CD4-positive, CD25-positive, alpha-beta regulatory T cell (primary cell): ENCODE results near the gene STK33. TPM values are rescaled to one million over a fixed set of nuclear protein-coding genes. Genes with fewer than 3 reads are reported as not detected.

Source experiments
- ATAC-seq, 2 donors: fragments of 150-1000 bp; cut with Tn5 transposase; one replicate each; pipeline ENCODE4 v1.10.0; 2021; ENCODE audit warnings: low read depth in 2 of 2, moderate number of reproducible peaks in 2 of 2, moderate library complexity in 1 of 2
- DNase-seq, 3 donors: peaks; one replicate each; pipeline versions ENCODE4 v3.0.0 to v3.0.0-alpha.2; 2012 to 2022; ENCODE audit warnings: mixed read lengths in 1 of 3
- H3K27ac ChIP-seq: one replicate; pipeline ENCODE4 v1.7.0; 2013; ENCODE audit warnings: mild to moderate bottlenecking, low read length; ENCODE audit not compliant: insufficient read depth, poor library complexity, severe bottlenecking
- H3K27me3 ChIP-seq: one replicate; pipeline ENCODE4 v1.7.0; 2013; ENCODE audit warnings: low read length; ENCODE audit not compliant: control insufficient read depth, insufficient read depth
- H3K36me3 ChIP-seq: one replicate; pipeline ENCODE4 v1.7.0; 2013; ENCODE audit warnings: mild to moderate bottlenecking, low read length, moderate library complexity; ENCODE audit not compliant: control insufficient read depth, insufficient read depth
- H3K4me1 ChIP-seq: 2 replicates; pipeline ENCODE4 v1.7.0; 2013; ENCODE audit warnings: mild to moderate bottlenecking, low read length; ENCODE audit not compliant: insufficient read depth, control insufficient read depth, poor library complexity, severe bottlenecking
- H3K4me3 ChIP-seq: one replicate; pipeline ENCODE4 v1.7.0; 2013; ENCODE audit warnings: low read depth, mild to moderate bottlenecking, low read length, moderate library complexity
- H3K9me3 ChIP-seq, 2 experiments: 1 replicate in 1 of 2; 2 replicates in 1 of 2; pipeline ENCODE4 v1.7.0; 2013; ENCODE audit warnings: low read length in 2 of 2, mild to moderate bottlenecking in 1 of 2, moderate library complexity in 1 of 2; ENCODE audit not compliant: control insufficient read depth in 2 of 2
- H3K27ac Mint-ChIP-seq, 3 donors: one replicate each; pipeline ENCODE4 v1.8.0; 2020 to 2022; ENCODE audit warnings: mild to moderate bottlenecking in 3 of 3, mixed read lengths in 3 of 3, moderate library complexity in 2 of 3
- H3K27me3 Mint-ChIP-seq: one replicate; pipeline ENCODE4 v1.8.0; 2022; ENCODE audit warnings: mild to moderate bottlenecking, mixed read lengths
- H3K36me3 Mint-ChIP-seq: one replicate; pipeline ENCODE4 v1.8.0; 2020; ENCODE audit warnings: mixed read lengths
- H3K4me1 Mint-ChIP-seq, 4 donors: one replicate each; pipeline ENCODE4 v1.8.0; 2020 to 2022; ENCODE audit warnings: mixed read lengths in 4 of 4, mild to moderate bottlenecking in 1 of 4
- H3K4me3 Mint-ChIP-seq, 4 donors: one replicate each; pipeline ENCODE4 v1.8.0; 2020 to 2022; ENCODE audit warnings: mild to moderate bottlenecking in 4 of 4, mixed read lengths in 4 of 4, moderate library complexity in 3 of 4
- H3K9me3 Mint-ChIP-seq, 7 donors: one replicate each; pipeline ENCODE4 v1.8.0; 2020 to 2022; ENCODE audit warnings: mixed read lengths in 7 of 7, mild to moderate bottlenecking in 3 of 7, moderate library complexity in 2 of 7
- polyA plus RNA-seq, 4 donors: library from polyadenylated mRNA; unstranded; fragments of 300-500 nt; fragmentation: Illumina TruSeq; gene quantifications; one replicate each; pipeline ENCODE4 v1.2.3, GENCODE V29; 2021
- total RNA-seq: library from RNA; stranded (reverse); gene quantifications from one replicate; pipeline ENCODE4 v1.2.3, GENCODE V29; 2022

STK33 gene
- total and polyA plus RNA-seq, 5 donors from 2014 or later: 0.44 to 0.49 TPM; not detected in 3

DNA sequence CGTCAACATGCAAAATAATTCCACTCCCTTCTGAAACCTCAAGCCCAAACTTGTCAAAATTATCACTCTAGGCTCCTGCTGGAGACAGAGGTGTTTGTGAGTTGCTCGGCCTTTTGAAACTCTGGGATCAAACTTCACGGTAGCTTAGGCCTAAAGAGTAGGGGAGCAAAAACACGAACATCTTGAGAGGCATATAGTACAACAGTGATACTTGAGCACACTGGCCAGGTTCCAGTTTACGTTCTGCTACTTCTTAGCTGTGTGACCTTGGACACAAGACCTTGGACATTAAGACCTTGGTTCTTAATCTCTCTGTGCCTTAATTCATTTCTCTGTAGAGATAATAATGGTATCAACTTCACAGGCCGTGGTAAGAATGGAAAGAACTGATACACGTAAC is 206.9 kb downstream of the STK33 start:
- Histone ChIP-seq H3K4me3 (no peak overlapping the region), H3K36me3 (no peaks in the 10 kb centered on the region), H3K27ac (no peak overlapping the region), H3K9me3 (no peaks in the 10 kb centered on the region), H3K27me3 (no peaks in the 10 kb centered on the region), H3K4me1 (no peaks in the 10 kb centered on the region)
- no peak overlapping the region for H3K4me3 Mint-ChIP-seq
- H3K4me1 Mint-ChIP-seq: no peaks in the 10 kb centered on the region
- no peak for DNase-seq
- H3K27ac Mint-ChIP-seq: no peak overlapping the region
- ATAC-seq: no peak
- H3K9me3 Mint-ChIP-seq: peaks cover 0 to 1% (median 0%) of the 10 kb centered on the region in 7 donors
- no peaks in the 10 kb centered on the region for H3K27me3 Mint-ChIP-seq
- H3K36me3 Mint-ChIP-seq: no peaks in the 10 kb centered on the region

DNA sequence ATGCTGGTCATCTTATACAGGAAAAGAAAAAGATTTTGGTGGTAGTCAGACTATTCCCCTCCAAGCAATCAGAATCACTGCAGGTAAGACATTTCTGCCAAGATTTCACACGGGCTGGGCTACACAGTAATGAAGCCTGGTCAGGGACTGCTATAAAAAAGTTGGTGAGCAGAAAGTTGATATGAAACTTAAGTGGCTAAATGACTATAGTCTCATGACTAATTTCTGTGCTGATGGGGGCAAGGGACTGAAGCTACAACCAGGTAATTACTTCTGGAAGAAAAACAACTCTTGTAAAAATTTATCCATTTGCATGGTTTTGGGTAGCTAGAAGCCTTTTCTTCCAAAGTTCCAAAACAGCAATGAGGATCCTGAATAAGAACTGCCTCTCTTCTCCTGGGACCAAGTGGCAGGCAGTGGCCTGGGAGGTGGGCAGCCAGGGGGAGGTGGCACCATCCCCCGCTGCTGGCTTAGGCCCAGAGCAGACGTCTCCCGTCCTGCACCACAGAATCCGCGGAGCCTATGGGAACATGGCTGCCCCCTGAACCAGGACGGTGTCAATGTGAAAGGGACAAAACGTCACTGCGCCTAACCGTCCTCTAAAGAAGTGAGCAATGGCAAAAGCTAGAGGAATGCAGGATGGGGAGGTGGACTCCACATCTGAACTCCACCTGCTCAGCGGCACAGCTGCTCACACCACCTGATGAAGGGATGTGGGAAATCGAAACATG is 207.7 kb downstream of the STK33 start:
- no peaks in the 10 kb centered on the region for H3K36me3 ChIP-seq
- no peaks in the 10 kb centered on the region for H3K4me1 Mint-ChIP-seq
- H3K27me3 Mint-ChIP-seq: no peaks in the 10 kb centered on the region
- no peaks in the 10 kb centered on the region for H3K36me3 Mint-ChIP-seq
- H3K27ac ChIP-seq: no peak overlapping the region
- H3K9me3 Mint-ChIP-seq: peaks cover 0 to 1% (median 0%) of the 10 kb centered on the region in 7 donors
- no peaks in the 10 kb centered on the region for H3K4me1 ChIP-seq
- H3K4me3 ChIP-seq: no peak overlapping the region
- H3K4me3 Mint-ChIP-seq: no peak overlapping the region
- ATAC-seq: no peak
- H3K27ac Mint-ChIP-seq: no peak overlapping the region
- no peaks in the 10 kb centered on the region for H3K27me3 ChIP-seq
- DNase-seq: no peak
- no peaks in the 10 kb centered on the region for H3K9me3 ChIP-seq

DNA sequence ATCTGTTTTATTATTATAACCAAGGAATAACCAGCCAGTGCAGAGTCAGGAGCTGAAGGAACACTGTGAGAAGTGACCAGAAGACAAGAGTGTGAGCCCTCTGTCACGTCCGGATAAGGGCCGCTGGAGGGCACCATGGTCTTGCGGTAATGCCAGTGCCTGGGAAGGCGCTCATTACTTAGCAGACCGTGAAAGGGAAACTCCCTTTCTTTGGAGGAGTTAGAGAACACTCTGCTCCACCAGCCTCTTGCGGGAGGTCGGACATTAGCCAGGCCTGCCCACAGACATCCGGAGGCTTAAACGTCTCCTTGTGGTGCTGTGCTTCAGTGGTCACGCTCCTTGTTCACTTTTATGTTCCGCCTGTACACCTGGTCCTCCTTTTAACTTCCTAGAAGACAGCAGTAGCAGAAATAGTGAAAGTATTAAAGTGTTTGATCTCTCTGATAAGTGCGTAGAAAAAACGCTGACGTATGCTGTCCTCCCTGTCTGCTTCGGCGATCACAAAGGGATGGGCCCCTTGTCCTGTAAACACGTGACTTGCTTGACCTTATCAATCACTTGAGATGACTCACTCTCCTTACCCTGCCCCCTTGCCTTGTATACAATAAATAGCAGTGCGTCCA is 209.7 kb downstream of the STK33 start:
- Histone ChIP-seq H3K27me3 (no peaks in the 10 kb centered on the region), H3K9me3 (no peaks in the 10 kb centered on the region), H3K4me3 (no peak overlapping the region), H3K27ac (no peak overlapping the region), H3K36me3 (no peaks in the 10 kb centered on the region), H3K4me1 (no peaks in the 10 kb centered on the region)
- H3K4me1 Mint-ChIP-seq: no peaks in the 10 kb centered on the region
- no peak overlapping the region for H3K27ac Mint-ChIP-seq
- H3K36me3 Mint-ChIP-seq: no peaks in the 10 kb centered on the region
- peaks cover 0 to 1% (median 0%) of the 10 kb centered on the region in 7 donors for H3K9me3 Mint-ChIP-seq
- no peak overlapping the region for H3K4me3 Mint-ChIP-seq
- ATAC-seq (no peak), DNase-seq (peak in 1 of 3 donors; percentile 12)
- H3K27me3 Mint-ChIP-seq: no peaks in the 10 kb centered on the region

DNA sequence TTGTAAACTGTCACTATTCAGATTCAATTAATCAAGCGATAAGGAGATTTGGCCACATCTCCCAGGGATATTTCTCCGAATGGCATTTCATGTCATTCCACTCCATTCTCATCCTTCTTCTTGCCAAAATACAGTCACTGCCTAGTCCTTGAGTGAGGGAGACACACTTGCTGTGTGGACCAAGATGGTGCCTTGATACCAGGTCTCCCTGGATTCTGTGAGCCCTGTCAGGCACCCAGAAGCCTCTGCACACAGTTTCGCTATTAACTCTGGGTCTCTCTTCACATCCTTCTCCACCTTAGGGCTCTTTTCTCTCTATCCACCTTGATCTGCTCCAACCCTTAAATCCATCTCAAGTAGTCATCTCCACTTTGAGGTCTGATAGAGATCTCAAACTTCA is 210.4 kb downstream of the STK33 start:
- Histone ChIP-seq H3K4me1 (no peaks in the 10 kb centered on the region), H3K27ac (no peak overlapping the region), H3K4me3 (no peak overlapping the region), H3K27me3 (no peaks in the 10 kb centered on the region), H3K36me3 (no peaks in the 10 kb centered on the region), H3K9me3 (no peaks in the 10 kb centered on the region)
- peaks cover 0 to 1% (median 0%) of the 10 kb centered on the region in 7 donors for H3K9me3 Mint-ChIP-seq
- H3K36me3 Mint-ChIP-seq: no peaks in the 10 kb centered on the region
- H3K4me1 Mint-ChIP-seq: no peaks in the 10 kb centered on the region
- DNase-seq (no peak), ATAC-seq (no peak)
- no peak overlapping the region for H3K4me3 Mint-ChIP-seq
- H3K27me3 Mint-ChIP-seq: peaks cover 6% of the 10 kb centered on the region
- H3K27ac Mint-ChIP-seq: no peak overlapping the region

DNA sequence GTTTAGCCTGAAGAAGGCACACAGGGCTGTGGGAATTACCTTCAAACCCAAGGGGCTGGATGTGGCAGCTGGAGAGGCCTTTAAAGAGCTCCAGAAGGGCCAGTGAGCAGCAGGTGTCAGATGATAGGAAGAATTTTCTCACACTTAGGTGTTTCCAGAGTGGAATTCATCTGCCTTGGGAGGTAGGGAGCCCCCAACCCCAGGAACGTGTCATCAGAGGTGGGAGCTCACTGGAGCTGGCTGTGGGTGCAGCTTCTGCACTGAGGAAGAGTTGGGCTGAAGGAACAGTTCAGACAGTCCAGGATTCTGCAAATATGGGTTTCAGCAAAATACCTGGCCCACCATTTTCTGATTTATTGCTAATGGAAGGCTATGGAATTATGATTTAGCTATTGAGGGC is 210.8 kb downstream of the STK33 start:
- Histone ChIP-seq H3K27me3 (no peaks in the 10 kb centered on the region), H3K4me3 (no peak overlapping the region), H3K4me1 (no peaks in the 10 kb centered on the region), H3K27ac (no peak overlapping the region), H3K9me3 (no peaks in the 10 kb centered on the region), H3K36me3 (no peaks in the 10 kb centered on the region)
- Mint-ChIP-seq H3K4me3 (no peak overlapping the region), H3K36me3 (no peaks in the 10 kb centered on the region), H3K27me3 (peaks cover 9% of the 10 kb centered on the region), H3K27ac (no peak overlapping the region), H3K9me3 (peaks cover 0 to 1% (median 0%) of the 10 kb centered on the region in 7 donors), H3K4me1 (no peaks in the 10 kb centered on the region)
- DNase-seq (no peak), ATAC-seq (no peak)

DNA sequence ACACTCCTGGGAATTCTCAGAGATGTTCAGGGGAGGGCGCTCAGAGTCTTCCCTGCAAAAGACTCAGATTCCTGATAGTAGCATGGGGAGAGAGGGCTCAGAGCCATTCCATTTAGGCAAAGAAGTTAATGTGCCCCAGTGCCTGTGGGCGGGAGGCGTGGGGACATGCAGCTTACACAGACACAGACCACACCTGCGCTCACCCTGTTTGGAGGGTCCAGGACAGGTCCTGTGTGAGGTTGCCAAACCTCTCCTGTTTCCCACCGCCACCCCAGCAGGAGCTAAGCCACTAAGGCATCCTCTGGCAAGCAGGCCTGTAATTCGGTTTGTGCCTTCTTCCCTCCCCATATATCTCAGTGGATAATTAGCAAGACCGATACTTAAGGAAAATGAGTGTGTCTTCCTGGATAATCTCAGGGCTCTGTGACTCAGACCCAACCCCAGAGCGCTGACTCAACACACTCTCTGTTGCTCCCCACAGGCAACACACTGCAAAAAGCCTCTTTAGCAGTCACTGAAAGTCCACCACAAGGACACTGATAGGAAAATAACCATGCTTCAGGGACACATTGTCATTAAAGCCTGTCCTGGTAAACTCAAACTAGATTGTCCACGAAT is 211.5 kb downstream of the STK33 start:
- DNase-seq (no peak), ATAC-seq (no peak)
- Histone ChIP-seq H3K27ac (no peak overlapping the region), H3K4me1 (no peaks in the 10 kb centered on the region), H3K9me3 (no peaks in the 10 kb centered on the region), H3K36me3 (no peaks in the 10 kb centered on the region), H3K4me3 (no peak overlapping the region), H3K27me3 (no peaks in the 10 kb centered on the region)
- H3K9me3 Mint-ChIP-seq: peaks cover 0 to 1% (median 0%) of the 10 kb centered on the region in 7 donors
- H3K27ac Mint-ChIP-seq: no peak overlapping the region
- H3K4me1 Mint-ChIP-seq: no peaks in the 10 kb centered on the region
- no peaks in the 10 kb centered on the region for H3K36me3 Mint-ChIP-seq
- H3K4me3 Mint-ChIP-seq: no peak overlapping the region
- H3K27me3 Mint-ChIP-seq: peaks cover 9% of the 10 kb centered on the region

DNA sequence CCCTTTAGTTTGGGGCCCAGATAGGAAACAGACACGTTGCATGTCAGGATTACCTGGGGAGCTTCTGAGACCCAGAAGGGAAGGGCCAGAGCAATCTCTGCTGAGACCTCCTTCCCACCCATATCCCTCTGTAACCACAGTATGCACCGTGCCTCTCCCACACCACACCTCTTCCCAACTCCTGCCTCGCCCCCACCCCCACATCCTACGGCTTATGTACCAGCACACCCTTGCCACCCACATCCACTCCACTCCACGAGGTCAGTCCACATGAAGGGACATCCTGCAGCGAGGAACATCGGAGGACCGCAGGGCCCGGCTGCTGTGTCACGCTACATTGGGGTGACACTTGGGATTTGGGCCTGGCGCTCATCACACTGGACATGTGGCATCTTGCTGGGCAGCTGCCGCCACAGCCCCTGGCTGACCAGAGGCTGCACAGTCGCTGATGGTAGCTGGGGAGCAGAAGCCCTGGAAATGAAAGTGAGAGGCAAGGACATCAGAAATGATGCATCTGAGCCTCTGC is 212.1 kb downstream of the STK33 start:
- Histone ChIP-seq H3K4me1 (no peaks in the 10 kb centered on the region), H3K36me3 (no peaks in the 10 kb centered on the region), H3K9me3 (no peaks in the 10 kb centered on the region), H3K27me3 (no peaks in the 10 kb centered on the region), H3K27ac (no peak overlapping the region), H3K4me3 (no peak overlapping the region)
- no peaks in the 10 kb centered on the region for H3K36me3 Mint-ChIP-seq
- peaks cover 0 to 1% (median 0%) of the 10 kb centered on the region in 7 donors for H3K9me3 Mint-ChIP-seq
- no peak overlapping the region for H3K27ac Mint-ChIP-seq
- ATAC-seq: no peak
- no peak overlapping the region for H3K4me3 Mint-ChIP-seq
- H3K27me3 Mint-ChIP-seq: peaks cover 9% of the 10 kb centered on the region
- no peak for DNase-seq
- H3K4me1 Mint-ChIP-seq: no peaks in the 10 kb centered on the region
